ENCODE data around the gene HYCC2.
"Not testable (repeated sequence)": the region's sequence is repeated elsewhere in the genome, so short reads cannot be mapped to it uniquely, and the experiment has no call there.

HYCC2 gene

GRCh38 chr2:201073071-201073470, 1.6 kb upstream of the HYCC2 start:
- in situ Hi-C loops (cut with MboI; ENCODE audit: low sequenced_read_pairs) = no loop called here

GRCh38 chr2:201072201-201072530, 695 bp upstream of the HYCC2 start:
- in situ Hi-C loops (cut with MboI; ENCODE audit: low sequenced_read_pairs) = no loop called here

- in situ Hi-C loops (cut with MboI; ENCODE audit: low sequenced_read_pairs) = no loop called here
Observed at GRCh38 chr2:201070948-201071478, 458 bp downstream of the HYCC2 start.

- in situ Hi-C loops (cut with MboI; ENCODE audit: low sequenced_read_pairs) = no loop called here
Observed at GRCh38 chr2:201064797-201065329, 6.6 kb downstream of the HYCC2 start.

- in situ Hi-C loops (cut with MboI; ENCODE audit: low sequenced_read_pairs) = not testable (repeated sequence)
Observed at GRCh38 chr2:201063516-201063915, 8.0 kb downstream of the HYCC2 start.

GRCh38 chr2:201059961-201060755, 11.3 kb downstream of the HYCC2 start:
- in situ Hi-C loops (cut with MboI; ENCODE audit: low sequenced_read_pairs) = no loop called here

GRCh38 chr2:201058914-201059313, 12.6 kb downstream of the HYCC2 start:
- in situ Hi-C loops (cut with MboI; ENCODE audit: low sequenced_read_pairs) = no loop called here

- in situ Hi-C loops (cut with MboI; ENCODE audit: low sequenced_read_pairs) = no loop called here
Observed at GRCh38 chr2:201057715-201058248, 13.7 kb downstream of the HYCC2 start.

GRCh38 chr2:201057087-201057521, 14.4 kb downstream of the HYCC2 start:
- in situ Hi-C loops (cut with MboI; ENCODE audit: low sequenced_read_pairs) = no loop called here

GRCh38 chr2:201049455-201049854, 22.0 kb downstream of the HYCC2 start:
- in situ Hi-C loops (cut with MboI; ENCODE audit: low sequenced_read_pairs) = no loop called here

- in situ Hi-C loops (cut with MboI; ENCODE audit: low sequenced_read_pairs) = no loop called here
Observed at GRCh38 chr2:201046881-201047280, 24.6 kb downstream of the HYCC2 start.

- in situ Hi-C loops (cut with MboI; ENCODE audit: low sequenced_read_pairs) = not testable (repeated sequence)
Observed at GRCh38 chr2:201043050-201043449, 28.4 kb downstream of the HYCC2 start.

GRCh38 chr2:201042451-201042850, 29.0 kb downstream of the HYCC2 start:
- in situ Hi-C loops (cut with MboI; ENCODE audit: low sequenced_read_pairs) = not testable (repeated sequence)

GRCh38 chr2:201040867-201041628, 30.4 kb downstream of the HYCC2 start:
- in situ Hi-C loops (cut with MboI; ENCODE audit: low sequenced_read_pairs) = no loop called here

GRCh38 chr2:201038855-201039254, 32.6 kb downstream of the HYCC2 start:
- in situ Hi-C loops (cut with MboI; ENCODE audit: low sequenced_read_pairs) = no loop called here

GRCh38 chr2:201038361-201038760, 33.1 kb downstream of the HYCC2 start:
- in situ Hi-C loops (cut with MboI; ENCODE audit: low sequenced_read_pairs) = not testable (repeated sequence)

GRCh38 chr2:201034355-201034754, 37.1 kb downstream of the HYCC2 start:
- in situ Hi-C loops (cut with MboI; ENCODE audit: low sequenced_read_pairs) = not testable (repeated sequence)

- in situ Hi-C loops (cut with MboI; ENCODE audit: low sequenced_read_pairs) = no loop called here
Observed at GRCh38 chr2:201024518-201024917, 47.0 kb downstream of the HYCC2 start.

- in situ Hi-C loops (cut with MboI; ENCODE audit: low sequenced_read_pairs) = no loop called here
Observed at GRCh38 chr2:201021914-201022313, 49.6 kb downstream of the HYCC2 start.
